GM03348 (cell line): ENCODE measurements around the gene FAU.
A peak's percentile ranks its signal among the peaks of the same experiment; 100 is the strongest.

Experiments used
- DNase-seq: peaks from one replicate; pipeline ENCODE4 v3.0.0; 2012; ENCODE audit warnings: low spot score

The FAU gene

DNA sequence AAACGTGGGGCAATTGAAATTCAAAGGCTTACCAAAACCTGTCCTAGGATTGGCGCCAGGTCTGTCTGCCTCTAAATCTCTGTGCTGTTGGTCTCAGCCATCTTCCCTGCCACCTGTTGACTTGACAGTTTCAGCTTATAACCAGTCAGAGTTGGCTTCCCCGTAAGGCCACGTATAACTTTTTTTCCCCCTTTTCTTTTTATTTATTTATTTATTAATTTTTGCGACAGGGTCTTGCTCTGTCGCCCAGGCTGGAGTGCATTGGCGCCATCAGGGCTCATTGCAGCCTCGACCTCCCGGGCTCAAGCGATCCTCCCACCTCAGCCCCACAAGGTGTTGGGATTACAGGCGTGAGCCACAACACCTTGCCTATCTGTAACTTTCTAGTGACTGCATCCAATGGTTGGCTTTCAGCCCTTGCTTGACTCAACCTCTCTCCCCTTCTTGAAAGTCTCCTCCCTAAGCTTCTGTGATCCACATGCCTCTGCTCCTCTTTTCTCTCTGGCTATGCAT, 13.8 kb upstream of the FAU start:
- DNase-seq = no peak

DNA sequence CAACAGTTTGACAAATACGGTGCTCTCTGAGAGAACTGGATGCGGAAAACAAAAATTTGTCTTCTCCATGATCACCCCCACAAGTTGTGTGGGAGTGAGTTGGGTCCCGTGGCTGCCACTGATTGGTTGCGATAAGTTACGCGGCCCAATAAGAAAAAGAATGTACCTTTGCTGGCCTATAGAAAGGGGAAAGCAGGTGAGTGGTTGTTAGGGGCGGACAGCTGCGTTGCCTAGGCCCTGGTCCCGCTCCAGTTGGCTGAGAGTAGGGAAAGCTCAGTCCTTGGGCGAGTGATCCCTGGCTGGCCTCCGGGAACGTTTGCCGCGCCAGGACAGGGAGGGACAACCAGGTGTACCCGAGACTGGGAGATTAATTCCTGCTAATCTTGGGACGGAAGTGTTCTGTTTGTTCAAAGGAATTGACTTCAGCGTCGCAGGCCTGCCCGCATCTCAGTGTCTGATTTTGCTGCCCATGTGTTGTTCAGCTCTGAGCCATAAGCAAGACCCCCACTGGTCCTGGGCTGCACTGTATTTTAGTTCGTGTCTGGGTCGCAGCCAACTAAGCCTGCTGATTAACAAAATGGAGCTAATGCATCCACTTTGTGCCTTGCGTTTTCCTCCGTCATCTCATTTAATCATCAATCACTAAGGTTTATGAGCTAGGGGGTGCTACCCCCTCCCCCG, 13.2 kb upstream of the FAU start:
- DNase-seq = peak; percentile 96

DNA sequence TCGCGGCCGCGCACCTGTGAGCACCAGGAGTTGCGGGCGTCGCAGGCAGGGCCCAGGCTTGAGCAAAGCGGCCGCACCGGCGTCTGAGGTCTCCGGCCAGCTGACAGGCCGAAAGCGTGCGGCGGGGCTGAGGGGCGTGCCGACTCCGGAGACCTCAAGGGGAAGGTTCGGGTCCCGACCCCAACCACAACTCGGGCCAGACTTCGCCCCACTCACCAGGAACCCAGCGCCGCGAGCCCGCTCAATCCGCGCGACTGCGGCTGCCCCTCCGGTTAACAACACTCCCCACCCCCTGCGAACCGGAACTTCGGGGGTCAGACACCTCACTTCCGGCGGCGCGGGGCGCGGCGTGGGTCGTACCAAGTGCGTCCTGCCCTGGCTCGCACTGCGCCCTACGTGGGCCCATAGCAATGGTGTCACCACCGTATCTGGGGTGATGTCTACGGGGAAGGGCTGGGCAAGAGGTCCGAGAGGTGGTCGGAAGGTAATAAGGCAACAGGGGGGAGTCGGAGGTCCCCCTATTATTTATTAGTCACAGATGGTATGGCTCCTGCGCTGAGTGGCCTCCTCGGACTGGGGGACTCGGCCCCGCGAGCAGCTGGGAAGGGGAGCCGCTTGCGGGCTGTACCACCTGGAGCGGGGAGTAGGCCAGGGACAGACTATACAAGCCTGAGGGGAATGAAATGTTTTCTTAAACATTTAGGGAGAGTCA, 12.5 kb upstream of the FAU start, which contains the start of gene SYVN1:
Gene SYVN1 (minus strand): TSS at position 280 of the 712 bp plus-strand sequence. CDS start 918 bp downstream, outside the sequence.
- DNase-seq = peak; percentile 95

DNA sequence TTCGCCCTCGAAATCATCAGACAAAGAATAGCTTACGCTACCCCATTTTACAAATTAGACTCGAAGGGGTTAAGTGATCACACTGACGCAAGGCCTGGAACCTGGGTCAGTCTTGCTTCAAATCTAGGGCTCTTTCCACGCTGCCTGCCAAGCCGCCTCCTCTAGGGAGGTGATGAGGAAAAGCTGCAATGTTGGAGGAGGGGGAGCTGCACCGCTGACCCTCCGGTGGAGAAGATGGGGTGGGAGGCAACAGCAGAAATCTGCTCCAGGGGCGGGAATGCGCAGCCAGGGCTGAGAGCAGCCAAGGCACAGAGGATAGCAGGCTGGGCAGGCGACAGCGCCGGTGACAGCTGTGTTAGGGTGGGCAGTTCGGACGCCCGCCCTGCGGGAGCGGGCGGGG, 11.8 kb upstream of the FAU start:
- peak; percentile 31 for DNase-seq

DNA sequence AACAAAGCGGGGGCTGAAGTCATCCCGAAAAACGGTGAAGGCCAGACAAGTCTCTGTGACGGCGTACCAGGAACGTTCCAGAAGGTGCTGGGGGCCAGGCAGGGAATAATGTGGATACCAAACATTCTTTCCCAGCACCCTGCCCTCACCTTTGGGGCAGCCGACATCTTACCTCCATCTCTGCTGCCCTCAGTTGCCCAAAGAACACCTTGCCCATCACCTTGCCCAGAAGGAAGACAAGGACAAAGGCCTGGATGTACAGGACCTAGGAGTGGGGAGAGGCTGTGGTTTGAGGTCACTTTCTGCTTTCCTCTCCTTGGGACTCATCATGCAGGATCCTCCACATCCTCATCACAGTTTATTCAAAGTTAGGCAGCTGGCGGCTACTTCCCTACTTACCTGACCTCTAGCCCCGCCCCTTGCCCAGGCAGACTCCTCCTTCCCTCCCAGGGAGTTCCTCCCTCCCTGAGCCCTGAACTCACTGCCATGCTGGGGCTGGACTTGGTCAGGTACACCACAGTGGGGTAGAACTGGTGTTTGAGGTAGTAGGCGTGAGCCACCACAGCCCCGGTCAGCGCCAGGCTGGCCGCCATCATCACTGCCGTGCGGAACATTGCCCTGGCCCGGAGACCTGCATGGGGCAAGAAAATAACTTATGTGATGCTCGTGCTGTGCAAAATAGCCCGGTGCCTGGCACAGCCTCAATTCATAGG, 11.2 kb upstream of the FAU start:
- peak; percentile 56 for DNase-seq

DNA sequence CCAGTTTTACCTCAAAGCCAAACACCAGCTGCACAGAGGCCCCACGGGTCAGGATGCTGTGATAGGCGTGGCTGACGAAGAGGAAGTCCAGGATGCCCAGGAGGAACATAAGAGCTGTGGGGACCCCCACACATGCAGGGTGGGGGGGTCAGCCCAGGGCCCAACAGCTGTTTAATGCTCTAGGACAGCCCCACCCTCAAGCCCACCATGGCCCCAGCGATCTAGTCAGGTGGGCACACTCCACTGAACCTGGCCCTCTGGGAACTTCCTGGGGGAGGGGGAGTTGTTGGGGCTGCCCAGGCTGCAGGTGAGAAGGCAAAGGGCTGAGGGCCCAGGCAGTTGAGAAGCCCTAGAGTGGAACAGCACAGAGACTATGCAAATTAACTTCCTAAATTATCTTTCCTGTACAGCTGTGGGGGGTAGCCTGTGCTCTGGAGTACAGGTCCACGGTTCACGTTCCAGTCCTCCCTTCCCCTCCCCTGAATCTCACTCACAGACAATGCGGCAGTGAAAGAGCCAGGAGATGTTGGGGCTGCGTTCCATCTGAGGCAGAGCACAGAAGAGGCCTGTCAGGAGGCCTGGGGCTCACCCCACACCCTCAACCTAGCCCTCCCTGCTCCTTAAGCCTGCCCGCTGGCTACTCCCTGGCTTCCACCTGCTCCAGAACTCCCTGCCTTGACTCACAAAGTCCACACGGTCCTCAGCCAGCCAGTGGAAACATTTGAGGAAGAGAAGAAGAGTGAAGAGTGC, 10.5 kb upstream of the FAU start:
- no peak for DNase-seq

DNA sequence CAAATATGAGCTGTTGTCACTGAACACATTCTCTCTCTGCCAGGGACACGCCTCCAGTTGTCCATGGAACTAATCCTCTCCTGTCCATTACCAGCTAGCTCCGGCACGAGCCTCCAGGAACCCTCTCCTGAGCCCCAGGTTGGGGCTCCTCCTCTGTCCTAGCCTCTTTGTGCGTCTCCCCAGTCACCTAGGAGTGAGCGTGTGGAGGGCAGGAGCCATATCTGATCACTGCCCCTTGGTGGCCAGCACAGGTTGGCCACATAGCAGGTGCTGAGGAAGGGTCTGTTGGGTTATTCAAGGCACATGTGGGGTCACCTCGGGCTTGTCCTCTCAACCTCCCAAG, 9.9 kb upstream of the FAU start:
- DNase-seq = no peak

DNA sequence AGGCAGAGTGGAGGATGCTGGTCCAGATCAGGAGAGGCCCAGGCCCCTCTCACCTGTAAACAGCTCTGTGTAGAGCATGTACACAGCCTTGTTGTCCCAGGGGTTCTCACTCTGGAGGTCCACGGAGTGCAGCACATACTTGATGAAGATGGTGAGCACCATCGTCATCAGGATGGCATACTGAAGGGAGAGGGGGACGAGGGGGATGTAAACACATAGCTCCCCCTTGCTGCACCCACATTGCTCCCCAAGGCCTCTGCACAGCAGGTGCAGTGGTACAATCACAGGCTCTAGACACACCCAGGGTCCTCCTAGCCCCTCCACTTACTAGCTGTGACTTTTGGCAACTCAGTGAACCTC, 9.5 kb upstream of the FAU start:
- DNase-seq = no peak

DNA sequence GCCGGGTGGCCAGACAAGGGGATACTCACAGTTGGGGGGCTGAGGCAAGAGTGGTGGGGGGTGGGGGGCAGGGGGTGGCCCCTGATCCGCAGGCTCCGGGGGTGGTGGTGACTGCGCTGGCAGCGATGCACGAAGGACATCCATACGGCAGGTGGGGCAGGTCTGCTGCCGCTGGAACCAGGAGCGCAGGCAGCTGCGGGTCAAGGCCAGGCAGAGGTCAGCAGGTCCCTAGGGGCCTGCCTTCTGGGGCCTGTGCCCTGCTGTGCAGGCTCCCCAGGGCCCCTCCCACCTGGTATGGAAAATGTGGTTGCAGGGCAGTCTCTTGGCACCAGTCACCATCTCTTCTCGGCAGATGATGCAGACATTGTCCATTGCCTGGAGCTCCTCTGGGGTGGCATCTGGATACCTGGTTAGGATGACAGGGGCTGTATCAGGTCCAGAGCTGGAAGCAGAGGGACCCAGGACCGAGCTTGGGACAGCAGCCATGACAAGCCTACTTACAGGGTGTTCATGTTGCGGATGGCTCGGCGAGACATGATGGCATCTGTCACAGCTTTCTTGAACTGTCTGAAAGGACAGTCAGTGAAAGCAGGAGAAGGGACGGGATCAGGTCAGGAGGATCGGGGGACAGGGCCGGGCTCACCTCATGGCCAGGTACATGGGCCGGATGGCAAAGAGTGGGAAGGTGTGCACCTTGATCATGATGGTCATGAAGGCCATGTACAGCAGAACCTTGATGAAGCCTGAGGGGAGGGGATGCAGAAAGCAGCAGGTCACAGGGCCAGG, 8.9 kb upstream of the FAU start:
- no peak for DNase-seq

DNA sequence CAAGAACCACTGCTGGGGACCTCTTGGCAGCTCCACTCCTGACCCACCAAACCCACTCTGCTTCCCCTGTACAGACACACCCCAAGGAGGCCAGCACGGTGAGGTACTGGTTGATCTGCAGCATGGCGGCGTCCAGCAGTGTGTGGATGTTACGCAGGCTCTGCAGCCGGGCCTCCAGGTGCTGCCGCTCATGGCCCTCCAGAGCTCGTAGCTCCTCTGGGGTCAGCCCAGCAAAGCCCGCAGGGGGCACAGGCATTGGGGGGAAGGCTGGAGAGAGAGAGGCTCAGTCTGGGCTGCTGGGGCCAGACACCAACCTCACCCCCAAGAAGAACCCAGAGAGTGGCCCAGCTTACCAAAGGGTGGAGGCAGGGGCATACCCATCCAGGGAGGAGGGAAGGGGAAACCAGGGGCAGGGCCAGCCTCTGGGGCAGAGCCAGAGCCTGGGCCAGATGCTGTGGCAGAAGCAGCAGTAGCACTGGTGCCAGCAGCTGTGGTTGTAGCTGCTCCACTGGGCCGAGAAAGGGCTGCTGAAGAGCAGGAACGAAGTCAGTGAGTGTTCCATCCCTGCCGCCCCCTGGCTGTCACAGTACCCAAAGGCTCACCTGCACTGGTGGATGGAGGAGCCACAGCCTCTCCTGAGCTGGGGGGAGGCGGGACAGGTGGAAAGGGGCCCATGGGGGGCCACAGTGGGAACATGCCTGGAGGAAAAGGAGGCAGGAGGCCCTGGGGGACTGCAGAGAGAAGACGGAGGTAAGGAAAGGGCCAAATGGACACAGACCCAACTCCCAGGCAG, 7.9 kb upstream of the FAU start:
- DNase-seq = no peak

DNA sequence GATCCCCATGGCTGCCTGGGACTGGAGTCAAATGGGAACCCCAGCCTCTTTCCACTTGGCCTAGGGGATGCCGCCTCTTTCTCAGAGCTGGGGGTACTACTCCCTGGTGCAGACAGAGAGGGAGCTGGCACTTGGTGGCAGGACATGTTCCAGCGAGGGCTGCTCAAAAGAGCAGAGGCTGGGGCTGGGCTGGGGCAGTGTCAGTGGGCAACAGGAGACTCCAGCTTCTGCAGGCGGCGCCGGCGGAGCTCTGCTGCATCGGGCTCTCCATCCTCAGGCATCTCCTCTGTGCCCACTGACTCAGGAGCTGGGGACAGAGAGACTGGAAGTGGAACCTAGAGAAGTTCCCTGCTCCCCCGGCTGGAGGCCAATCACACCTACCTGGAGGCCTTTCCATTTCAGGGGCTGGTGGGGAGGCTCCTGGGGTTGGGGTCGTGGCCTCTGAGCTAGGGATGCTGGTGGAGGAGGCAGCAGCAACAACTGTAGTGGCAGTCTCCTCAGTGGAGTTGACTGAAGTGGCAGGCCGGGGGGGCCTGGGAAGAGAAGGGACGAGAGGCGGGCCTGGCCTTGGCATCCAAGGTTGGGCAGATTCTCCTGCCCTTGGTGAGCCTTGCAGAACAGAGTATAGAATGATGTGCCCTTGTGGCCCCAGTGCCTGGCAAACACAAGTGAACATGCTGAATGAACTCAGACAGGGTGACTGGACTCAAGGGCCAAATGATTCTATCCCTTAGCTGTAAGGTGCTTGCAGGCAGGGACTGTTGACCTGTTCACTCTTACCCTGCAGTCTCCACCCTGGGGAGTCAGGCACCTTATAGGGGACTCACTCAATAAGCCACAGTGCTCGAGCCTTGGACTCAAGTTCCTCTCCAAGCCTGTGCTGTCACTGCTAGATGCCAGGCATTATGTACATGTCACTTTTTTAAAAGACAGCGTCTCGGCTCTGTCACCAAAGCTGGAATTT, 6.5 kb upstream of the FAU start:
- DNase-seq = no peak

DNA sequence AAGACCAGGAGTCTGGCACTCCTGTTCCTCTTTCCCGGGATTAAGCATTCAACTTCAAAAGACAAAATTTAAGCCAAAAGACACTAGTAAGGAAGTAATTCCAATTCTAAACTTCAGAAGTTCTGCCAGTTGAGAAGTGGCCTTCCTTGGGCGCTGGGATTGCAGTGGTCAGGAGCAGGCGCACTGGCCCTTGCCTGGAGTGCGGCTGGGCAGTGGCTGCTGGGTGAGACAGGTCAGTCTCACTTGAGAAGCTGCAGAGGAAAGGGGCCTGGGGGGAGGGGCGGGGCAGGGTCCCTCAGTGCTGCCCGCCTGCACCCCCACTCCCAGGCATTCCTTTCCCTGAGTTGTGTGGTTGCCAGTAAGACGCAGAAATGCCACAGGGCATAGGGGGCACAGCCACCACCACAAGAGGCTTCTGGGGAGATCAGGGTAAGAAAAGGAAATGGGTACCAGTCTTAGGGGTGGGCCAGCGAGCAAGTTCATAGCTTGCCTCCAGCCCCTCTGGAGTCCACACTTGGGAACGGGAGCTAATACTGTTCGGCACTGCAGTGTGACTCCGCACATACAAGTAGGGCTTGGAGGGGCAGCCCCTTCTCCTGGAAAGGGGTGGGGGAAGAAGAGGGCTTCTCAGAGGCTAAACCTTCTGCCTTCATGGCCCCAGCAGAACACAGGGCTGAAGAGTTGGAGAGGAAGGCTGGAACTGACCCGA, 5.7 kb upstream of the FAU start:
- no peak for DNase-seq

DNA sequence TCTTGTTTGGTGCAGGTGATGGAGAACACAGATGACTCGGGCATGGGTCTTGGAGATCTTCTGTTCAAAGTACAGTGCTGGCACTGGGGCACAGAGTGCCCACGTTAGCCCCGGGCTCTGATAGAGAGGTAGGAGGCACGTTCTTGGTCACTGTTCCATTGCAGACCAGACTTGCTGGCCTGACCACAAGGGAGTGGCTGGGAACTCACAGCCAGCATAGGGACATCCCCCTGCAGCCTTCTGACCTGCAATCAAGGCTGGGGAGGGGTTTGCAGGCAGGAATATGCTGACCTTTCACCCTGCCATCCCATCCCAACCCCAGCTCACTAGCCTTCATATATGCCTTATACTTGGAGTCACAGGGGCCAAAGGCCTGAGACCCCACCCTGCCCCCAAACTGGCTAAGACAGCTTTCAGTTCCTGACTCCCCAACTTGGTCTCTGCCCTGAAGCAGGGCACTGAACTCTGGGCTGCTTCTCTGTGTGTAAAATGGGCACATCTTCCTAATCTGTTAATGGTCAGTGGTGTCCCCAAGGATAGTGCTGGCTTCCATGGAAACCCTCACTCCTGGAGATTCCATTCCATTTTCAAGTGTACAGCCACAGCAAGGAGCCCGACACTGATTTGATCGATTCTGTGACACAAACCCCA, 4.8 kb upstream of the FAU start:
- no peak for DNase-seq

DNA sequence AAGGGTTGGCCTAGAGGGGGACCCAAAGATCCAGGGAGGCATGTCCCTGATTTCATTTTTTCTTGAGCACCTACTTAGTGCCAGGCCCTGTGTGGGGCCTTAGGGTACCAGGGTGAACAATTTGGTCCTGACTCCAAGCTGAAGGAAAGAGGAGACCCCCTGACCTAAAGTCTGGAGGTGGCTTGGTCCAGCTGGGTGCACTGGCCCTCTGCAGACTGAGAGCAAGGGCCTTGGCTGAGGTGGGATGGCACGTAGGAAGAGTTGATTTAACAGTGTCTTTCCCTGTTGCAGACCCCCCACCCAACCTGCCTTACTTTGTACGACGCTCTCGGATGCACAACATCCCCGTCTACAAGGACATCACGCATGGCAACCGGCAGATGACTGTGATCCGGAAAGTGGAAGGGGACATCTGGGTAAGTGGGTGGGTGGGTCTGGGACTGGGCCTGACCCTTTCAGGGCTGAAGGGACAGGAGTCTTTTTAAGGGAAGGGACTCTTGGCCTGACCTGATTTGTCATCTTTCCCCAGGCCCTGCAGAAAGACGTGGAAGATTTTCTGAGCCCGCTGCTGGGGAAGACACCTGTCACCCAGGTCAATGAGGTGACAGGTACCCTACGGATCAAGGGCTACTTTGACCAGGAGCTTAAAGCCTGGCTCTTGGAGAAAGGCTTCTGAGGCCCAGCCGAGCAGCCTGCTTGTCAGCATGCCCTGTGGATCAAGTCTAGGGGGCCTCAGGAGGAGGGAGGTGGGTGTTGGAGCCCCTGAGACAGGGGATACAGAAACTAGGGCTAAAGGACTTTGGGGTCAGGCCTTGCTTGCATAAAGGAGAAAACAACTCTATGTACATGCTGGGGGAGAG, 3.5 kb upstream of the FAU start:
- DNase-seq = no peak

DNA sequence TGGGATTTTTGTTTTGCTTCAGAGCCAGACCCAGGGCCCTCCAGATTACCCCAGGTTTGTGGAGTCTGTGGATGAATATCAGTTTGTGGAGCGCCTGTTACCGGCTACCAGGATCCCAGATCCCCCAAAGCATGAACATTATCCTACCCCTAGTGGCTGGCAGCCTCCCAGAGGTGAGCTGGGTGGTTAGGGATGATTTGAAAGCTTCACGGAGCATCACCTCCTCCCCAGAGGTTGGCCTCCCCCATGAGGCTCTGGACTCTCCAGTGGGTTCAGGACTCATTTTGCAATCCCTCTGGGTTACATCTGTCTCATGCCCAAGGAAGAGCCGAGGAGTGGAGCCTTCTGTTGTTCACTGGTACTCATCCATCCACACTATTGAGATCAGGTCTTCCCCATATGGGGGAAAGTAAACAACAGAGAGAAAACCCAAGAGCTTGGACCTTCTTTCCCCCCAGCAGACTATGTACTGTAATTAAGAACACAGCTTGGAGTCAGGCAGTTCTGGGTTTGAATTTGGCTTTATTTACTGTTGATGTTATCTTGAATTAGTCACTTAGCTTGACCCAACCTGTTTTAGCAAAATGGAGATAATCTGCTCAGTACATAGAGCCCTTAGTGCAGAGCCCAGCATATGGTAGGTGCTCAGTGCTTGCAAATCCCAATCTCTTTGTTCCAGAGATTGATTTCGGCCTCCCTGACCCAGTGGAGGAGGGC, 2.7 kb upstream of the FAU start:
- no peak for DNase-seq

DNA sequence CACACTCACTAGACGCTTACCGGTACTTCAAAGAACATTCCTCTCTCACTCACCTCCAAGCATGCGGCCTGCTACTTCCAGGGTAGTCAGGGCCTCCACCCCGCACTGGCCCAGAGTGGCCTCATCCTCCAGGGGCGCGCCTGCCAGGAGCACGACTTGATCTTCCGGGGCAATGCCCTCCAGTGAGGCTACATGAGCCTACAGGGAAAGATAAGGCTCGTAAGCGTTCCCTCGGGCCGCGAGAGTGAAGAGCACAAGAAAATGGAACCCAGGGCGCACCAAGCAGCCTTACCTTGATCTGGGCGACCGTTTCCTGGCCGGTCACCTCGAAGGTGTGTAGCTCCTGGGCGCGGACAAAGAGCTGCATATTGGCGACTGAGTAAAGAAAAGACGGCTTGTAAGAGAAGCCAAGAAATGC, 478 bp downstream of the FAU start:
- no peak for DNase-seq

DNA sequence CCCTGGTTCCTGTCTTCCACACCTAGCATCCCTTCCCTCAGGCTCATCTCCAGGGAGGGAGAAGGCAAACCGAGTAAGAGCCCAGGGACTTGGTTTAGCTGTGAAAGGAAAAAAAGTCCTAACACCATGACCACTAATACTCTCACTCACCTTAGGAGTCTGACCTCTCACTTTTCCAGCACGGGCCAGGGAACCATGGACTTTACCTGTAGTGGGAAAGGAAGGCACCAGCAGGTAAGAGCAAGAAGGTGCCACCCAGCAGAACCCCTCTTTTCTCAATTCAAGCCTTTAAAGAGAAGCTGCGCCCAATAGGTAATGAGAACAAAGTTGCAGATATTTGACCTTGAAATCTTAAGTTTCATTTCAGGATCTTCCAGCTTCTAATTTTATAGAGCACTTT, 1.1 kb downstream of the FAU start:
- DNase-seq = no peak
